ENCODE measurements around the gene CRIM1. TPM values are rescaled to one million over a fixed set of nuclear protein-coding genes. Genes with fewer than 3 reads are reported as not detected.

CRIM1 gene
- total RNA-seq, 1 donor from 2014 or later: 246 TPM

- Mint-ChIP-seq H3K4me3 (ENCODE audit: unreplicated experiment) (peak overlapping the region; percentile 48), H3K9me3 (ENCODE audit: unreplicated experiment) (no peaks in the 10 kb centered on the region), H3K27me3 (ENCODE audit: unreplicated experiment) (peaks cover 22% of the 10 kb centered on the region), H3K36me3 (ENCODE audit: low read depth, unreplicated experiment) (peaks cover 38% of the 10 kb centered on the region), H3K27ac (ENCODE audit: unreplicated experiment) (peak overlapping the region; percentile 28), H3K4me1 (ENCODE audit: unreplicated experiment) (peaks cover 30% of the 10 kb centered on the region)
- no peak for DNase-seq (ENCODE audit: low spot score)
- no peak for TF ChIP-seq CTCF (IDR thresholded peaks at IDR 0.05; ENCODE audit: unreplicated experiment)
Observed at GRCh38 chr2:36540986-36541754, 185.6 kb downstream of the CRIM1 start.

- H3K4me3 Mint-ChIP-seq (ENCODE audit: unreplicated experiment): peak overlapping the region; percentile 50
- H3K36me3 Mint-ChIP-seq (ENCODE audit: low read depth, unreplicated experiment): peaks cover 42% of the 10 kb centered on the region
- H3K9me3 Mint-ChIP-seq (ENCODE audit: unreplicated experiment): no peaks in the 10 kb centered on the region
- no peak for DNase-seq (ENCODE audit: low spot score)
- no peak for TF ChIP-seq CTCF (IDR thresholded peaks at IDR 0.05; ENCODE audit: unreplicated experiment)
- peaks cover 17% of the 10 kb centered on the region for H3K27me3 Mint-ChIP-seq (ENCODE audit: unreplicated experiment)
- peaks cover 23% of the 10 kb centered on the region for H3K4me1 Mint-ChIP-seq (ENCODE audit: unreplicated experiment)
- H3K27ac Mint-ChIP-seq (ENCODE audit: unreplicated experiment): peak overlapping the region; percentile 84
Observed at GRCh38 chr2:36541891-36542595, 186.5 kb downstream of the CRIM1 start.

GRCh38 chr2:36544638-36545338 lies 189.2 kb downstream of the CRIM1 start:
- peak; percentile 29 for TF ChIP-seq CTCF (IDR thresholded peaks at IDR 0.05; ENCODE audit: unreplicated experiment)
- Mint-ChIP-seq H3K36me3 (ENCODE audit: low read depth, unreplicated experiment) (peaks cover 52% of the 10 kb centered on the region), H3K9me3 (ENCODE audit: unreplicated experiment) (no peaks in the 10 kb centered on the region), H3K27ac (ENCODE audit: unreplicated experiment) (no peak overlapping the region), H3K4me1 (ENCODE audit: unreplicated experiment) (peaks cover 28% of the 10 kb centered on the region), H3K4me3 (ENCODE audit: unreplicated experiment) (peak overlapping the region; percentile 23), H3K27me3 (ENCODE audit: unreplicated experiment) (peaks cover 12% of the 10 kb centered on the region)
- DNase-seq (ENCODE audit: low spot score): no peak

GRCh38 chr2:36545871-36546416 lies 190.4 kb downstream of the CRIM1 start:
- TF ChIP-seq CTCF (IDR thresholded peaks at IDR 0.05; ENCODE audit: unreplicated experiment): no peak
- no peak for DNase-seq (ENCODE audit: low spot score)
- H3K4me1 Mint-ChIP-seq (ENCODE audit: unreplicated experiment): peaks cover 32% of the 10 kb centered on the region
- peak overlapping the region; percentile 9 for H3K27ac Mint-ChIP-seq (ENCODE audit: unreplicated experiment)
- H3K27me3 Mint-ChIP-seq (ENCODE audit: unreplicated experiment): peaks cover 15% of the 10 kb centered on the region
- H3K9me3 Mint-ChIP-seq (ENCODE audit: unreplicated experiment): no peaks in the 10 kb centered on the region
- no peak overlapping the region for H3K4me3 Mint-ChIP-seq (ENCODE audit: unreplicated experiment)
- peaks cover 53% of the 10 kb centered on the region for H3K36me3 Mint-ChIP-seq (ENCODE audit: low read depth, unreplicated experiment)
